Lung (tissue), 12 donors: ENCODE measurements around the gene EYA3. TPM values are rescaled to one million over a fixed set of nuclear protein-coding genes. Genes with fewer than 3 reads are reported as not detected.

Source experiments
- ATAC-seq: fragments of 200-7000 bp; cut with Tn5 transposase; one replicate; pipeline ENCODE4 v1.9.1; 2020; ENCODE audit warnings: moderate number of reproducible peaks; ENCODE audit not compliant: insufficient read depth, low FRiP score
- DNase-seq, 3 donors: peaks; one replicate each; pipeline ENCODE4 v3.0.0-alpha.2; 2013 to 2017
- H3K27ac ChIP-seq, 2 donors: one replicate each; pipeline ENCODE4 v1.5.1; 2013; ENCODE audit warnings: mild to moderate bottlenecking in 2 of 2, moderate library complexity in 2 of 2, control low read depth in 1 of 2, inconsistent platforms in 1 of 2, low read depth in 1 of 2, low read length in 1 of 2
- H3K27me3 ChIP-seq, 3 donors: one replicate each; pipeline ENCODE4 v1.5.1; 2013; ENCODE audit warnings: low read length in 2 of 3; ENCODE audit not compliant: control insufficient read depth in 3 of 3, insufficient read depth in 3 of 3
- H3K36me3 ChIP-seq, 4 donors: one replicate each; pipeline ENCODE4 v1.5.1; 2013; ENCODE audit warnings: low read length in 4 of 4, mild to moderate bottlenecking in 1 of 4, moderate library complexity in 1 of 4; ENCODE audit not compliant: control insufficient read depth in 4 of 4, insufficient read depth in 4 of 4
- H3K4me1 ChIP-seq, 5 donors: one replicate each; pipeline ENCODE4 v1.5.1; 2013; ENCODE audit warnings: low read length in 5 of 5, mild to moderate bottlenecking in 2 of 5, moderate library complexity in 1 of 5; ENCODE audit not compliant: control insufficient read depth in 5 of 5, insufficient read depth in 5 of 5
- H3K4me3 ChIP-seq: one replicate; pipeline ENCODE4 v1.5.1; 2013; ENCODE audit warnings: mild to moderate bottlenecking, control low read depth, moderate library complexity
- H3K9ac ChIP-seq, 2 donors: one replicate each; pipeline ENCODE4 v1.5.1; 2013; ENCODE audit warnings: low read length in 2 of 2, control low read depth in 1 of 2; ENCODE audit not compliant: insufficient read depth in 1 of 2
- H3K9me3 ChIP-seq, 4 donors: one replicate each; pipeline ENCODE4 v1.5.1; 2013; ENCODE audit warnings: low read length in 3 of 4, mild to moderate bottlenecking in 1 of 4, moderate library complexity in 1 of 4; ENCODE audit not compliant: control insufficient read depth in 4 of 4, insufficient read depth in 3 of 4
- CTCF ChIP-seq: IDR thresholded peaks from 2 replicates; pipeline ENCODE4 v1.5.1; 2012; ENCODE audit warnings: mild to moderate bottlenecking; ENCODE audit errors: control extremely low read depth, extremely low read depth
- WGBS, 2 donors: extraction: QIAGEN DNeasy Blood & Tissue Kit; methylation state at CpG; one replicate each; pipeline ENCODE4 v1.1.7; 2013; 5-methylcytosine and 5-hydroxymethylcytosine counted together
- polyA plus RNA-seq, 2 donors: library from polyadenylated mRNA; stranded (reverse); fragments of 200-250 nt; gene quantifications; one replicate each; pipeline ENCODE4 v1.2.1, GENCODE V29; 2013
- total RNA-seq, 2 donors: library from RNA; depleted of rRNA in 1 of 2; stranded (reverse); fragments of >200 nt in 1 of 2; gene quantifications; one replicate each; pipeline ENCODE4 v1.2.1, GENCODE V29; 2014 to 2021
- donor health status: control.
- donor health status: control.
- donor health status: Bipolar disorder and iron deficiency.
- donor health status: healthy.
- donor health status: DM: yes; HTN: yes; CAD: no.

The EYA3 gene
- total and polyA plus RNA-seq, 4 donors, result 6.3 to 21.8 (median 13.4) TPM

- TF ChIP-seq CTCF, result no peak
- Histone ChIP-seq H3K27me3 (no peaks in the 10 kb centered on the region), H3K9me3 (no peaks in the 10 kb centered on the region), H3K4me3 (no peak overlapping the region), H3K36me3 (peaks cover 12 to 24% (median 16%) of the 10 kb centered on the region in 4 donors), H3K27ac (no peak overlapping the region), H3K4me1 (peaks cover 0 to 6% (median 0%) of the 10 kb centered on the region in 5 donors), H3K9ac (no peak overlapping the region)
- ATAC-seq, result no peak
- DNase-seq, result no peak
- WGBS, 2 donors, result 86 to 93% methylated on average over 3 of the region's 3 CpGs
Measured at GRCh38 chr1:27990920-27991537, 97.4 kb downstream of the EYA3 start.

GRCh38 chr1:27981145-27981544 is 107.3 kb downstream of the EYA3 start:
- peaks cover 0 to 8% (median 2%) of the 10 kb centered on the region in 5 donors for H3K4me1 ChIP-seq
- DNase-seq (no peak), ATAC-seq (no peak)
- WGBS, 2 donors, result 93 to 94% methylated on average over 3 of the region's 3 CpGs
- no peak for TF ChIP-seq CTCF
- peaks cover 0 to 16% (median 3%) of the 10 kb centered on the region in 4 donors for H3K36me3 ChIP-seq
- H3K27ac ChIP-seq, result no peak overlapping the region
- H3K9me3 ChIP-seq, result no peaks in the 10 kb centered on the region
- H3K27me3 ChIP-seq, result no peaks in the 10 kb centered on the region
- no peak overlapping the region for H3K9ac ChIP-seq
- no peak overlapping the region for H3K4me3 ChIP-seq

- Histone ChIP-seq H3K9ac (no peak overlapping the region), H3K4me1 (peaks cover 0 to 8% (median 2%) of the 10 kb centered on the region in 5 donors), H3K4me3 (no peak overlapping the region), H3K27me3 (no peaks in the 10 kb centered on the region), H3K9me3 (no peaks in the 10 kb centered on the region), H3K36me3 (peaks cover 0 to 11% (median 3%) of the 10 kb centered on the region in 4 donors), H3K27ac (no peak overlapping the region)
- no peak for TF ChIP-seq CTCF
- ATAC-seq, result no peak
- DNase-seq, result no peak
- 92% methylated on average over 1 of the region's 1 CpG for WGBS, 2 donors
Measured at GRCh38 chr1:27980216-27980845, 108.1 kb downstream of the EYA3 start.
